Activated CD4-positive, CD25-positive, alpha-beta regulatory T cell treated with anti-CD3 and anti-CD28 coated beads, Interleukin-2, amount 50 U/mL, for 72 hours (primary cell): Measurements from ENCODE around the gene UNK.

Source experiments
- DNase-seq: peaks from one replicate; pipeline ENCODE4 v3.0.0; 2021

The UNK gene

DNA sequence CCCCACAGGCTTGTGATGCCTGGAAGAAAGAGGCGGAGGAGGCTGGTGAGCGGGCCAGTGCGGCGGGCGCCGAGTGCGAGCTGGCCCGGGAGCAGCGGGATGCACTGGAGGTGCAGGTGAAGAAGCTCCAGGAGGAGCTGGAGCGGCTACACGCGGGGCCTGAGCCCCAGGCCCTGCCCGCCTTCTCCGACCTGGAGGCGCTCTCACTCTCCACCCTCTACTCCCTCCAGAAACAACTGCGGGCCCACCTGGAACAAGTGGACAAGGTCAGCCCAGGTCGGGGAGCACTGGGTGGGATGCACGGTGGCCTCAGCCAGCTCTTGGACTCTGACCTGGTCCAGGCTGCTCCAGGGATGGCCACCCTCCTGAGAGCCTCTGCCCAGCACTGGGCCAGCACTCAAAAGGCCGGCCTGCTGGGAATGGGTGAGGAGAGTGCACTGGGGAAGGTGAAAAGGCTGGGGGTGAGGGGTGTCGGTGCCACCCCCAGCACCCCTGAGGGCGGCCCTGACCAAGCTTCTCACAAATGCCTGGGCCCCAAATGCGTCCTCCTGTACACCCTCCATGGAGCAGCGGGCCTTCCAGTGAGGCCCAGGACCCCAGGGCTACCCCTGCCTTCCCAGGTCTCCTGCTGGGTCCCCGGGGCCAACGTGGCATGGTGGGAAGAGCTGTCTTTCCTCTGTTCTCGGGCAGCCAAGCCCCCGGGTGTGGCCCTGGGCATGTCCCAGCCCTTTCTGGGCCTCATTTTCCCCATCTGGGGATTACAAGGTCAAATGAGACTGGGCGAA lies 38.8 kb downstream of the UNK start:
- peak; percentile 28 for DNase-seq

DNA sequence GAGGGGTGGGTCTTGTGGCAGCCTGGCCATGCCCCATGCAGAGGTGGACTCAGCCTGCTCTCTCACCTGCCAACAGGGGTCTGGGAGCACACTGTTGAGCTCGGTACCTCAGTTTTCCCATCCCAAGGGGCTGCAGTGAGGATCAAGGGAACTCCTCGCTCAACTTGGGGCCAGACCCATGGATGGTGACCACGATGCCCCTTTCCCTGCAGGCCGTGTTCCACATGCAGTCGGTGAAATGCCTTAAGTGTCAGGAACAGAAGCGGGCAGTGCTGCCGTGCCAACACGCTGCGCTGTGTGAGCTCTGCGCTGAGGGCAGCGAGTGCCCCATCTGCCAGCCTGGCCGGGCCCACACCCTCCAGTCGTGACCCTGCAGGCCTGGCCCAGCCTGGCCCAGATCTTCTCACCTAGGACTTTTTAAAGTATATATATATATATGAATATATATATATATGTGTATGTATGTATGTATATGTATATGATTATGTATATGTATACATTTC lies 39.5 kb downstream of the UNK start:
- DNase-seq: no peak

DNA sequence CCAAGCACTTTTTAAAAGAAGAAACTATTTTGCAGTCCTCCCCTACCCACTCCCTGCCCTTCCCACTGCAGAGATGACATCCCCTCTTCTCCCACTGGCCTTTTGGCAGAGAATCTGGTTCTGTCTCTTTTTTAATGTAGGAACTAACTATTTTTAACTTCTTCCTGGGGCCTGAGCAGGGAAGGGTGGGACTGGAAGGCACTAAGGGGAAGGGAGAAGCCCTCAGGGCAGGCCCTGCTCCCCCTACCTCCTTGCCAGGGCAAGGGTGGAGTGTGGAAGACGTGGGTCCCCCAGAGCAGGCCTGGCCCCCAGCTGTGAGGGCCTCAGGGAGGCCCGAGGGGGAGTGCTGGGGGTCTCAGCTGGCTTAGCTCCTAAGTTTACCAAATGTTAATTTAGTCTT lies 40.1 kb downstream of the UNK start:
- no peak for DNase-seq

DNA sequence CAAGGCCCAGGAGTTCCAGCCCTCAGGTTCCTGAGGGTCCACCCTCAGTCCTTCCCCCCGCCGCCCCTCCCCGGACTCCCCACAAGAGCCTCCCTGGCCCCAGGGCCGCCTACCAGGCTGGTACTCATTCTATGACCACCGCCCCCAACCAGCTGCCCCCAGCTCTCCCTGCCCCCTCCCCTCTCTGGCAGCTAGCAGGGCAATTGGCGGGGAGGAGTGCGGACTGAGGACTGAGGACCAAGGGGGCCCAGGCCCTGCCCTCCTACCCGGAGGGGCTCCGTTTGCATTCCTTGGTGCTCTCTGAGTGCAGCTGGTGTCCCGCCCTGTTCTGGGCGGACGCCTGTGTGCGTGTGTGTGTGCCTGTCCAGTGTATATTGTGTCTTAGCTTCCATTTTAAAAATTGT lies 40.5 kb downstream of the UNK start:
- no peak for DNase-seq

DNA sequence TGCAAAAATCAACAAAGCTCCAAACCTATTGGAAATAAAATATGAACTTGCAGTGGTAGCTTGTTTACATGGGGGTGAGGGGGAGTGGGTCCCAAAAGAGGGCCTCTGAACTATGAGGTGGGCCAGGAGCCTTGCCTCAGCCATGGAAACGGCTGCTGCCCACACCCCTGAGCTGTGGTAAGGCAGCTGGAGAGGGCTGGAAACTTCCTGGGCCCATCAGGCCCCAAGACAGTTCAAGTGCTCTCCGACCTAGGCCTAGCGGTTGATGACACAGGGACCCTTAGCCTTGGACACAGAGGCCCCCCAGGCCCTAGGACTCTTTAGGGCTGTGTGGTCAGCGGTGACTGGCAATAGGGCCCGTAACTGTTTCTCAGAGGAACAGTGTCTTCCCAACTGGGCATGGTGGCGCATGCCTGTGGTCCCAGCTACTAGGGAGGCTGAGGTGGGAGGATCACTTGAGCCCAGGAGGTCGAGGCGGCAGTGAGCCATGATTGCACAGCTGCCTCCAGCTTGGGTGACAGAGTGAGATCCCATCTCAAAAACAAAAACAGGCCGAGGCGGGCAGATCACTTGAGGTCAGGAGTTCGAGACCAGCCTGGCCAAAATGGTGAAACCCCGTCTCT lies 41.3 kb downstream of the UNK start:
- no peak for DNase-seq

DNA sequence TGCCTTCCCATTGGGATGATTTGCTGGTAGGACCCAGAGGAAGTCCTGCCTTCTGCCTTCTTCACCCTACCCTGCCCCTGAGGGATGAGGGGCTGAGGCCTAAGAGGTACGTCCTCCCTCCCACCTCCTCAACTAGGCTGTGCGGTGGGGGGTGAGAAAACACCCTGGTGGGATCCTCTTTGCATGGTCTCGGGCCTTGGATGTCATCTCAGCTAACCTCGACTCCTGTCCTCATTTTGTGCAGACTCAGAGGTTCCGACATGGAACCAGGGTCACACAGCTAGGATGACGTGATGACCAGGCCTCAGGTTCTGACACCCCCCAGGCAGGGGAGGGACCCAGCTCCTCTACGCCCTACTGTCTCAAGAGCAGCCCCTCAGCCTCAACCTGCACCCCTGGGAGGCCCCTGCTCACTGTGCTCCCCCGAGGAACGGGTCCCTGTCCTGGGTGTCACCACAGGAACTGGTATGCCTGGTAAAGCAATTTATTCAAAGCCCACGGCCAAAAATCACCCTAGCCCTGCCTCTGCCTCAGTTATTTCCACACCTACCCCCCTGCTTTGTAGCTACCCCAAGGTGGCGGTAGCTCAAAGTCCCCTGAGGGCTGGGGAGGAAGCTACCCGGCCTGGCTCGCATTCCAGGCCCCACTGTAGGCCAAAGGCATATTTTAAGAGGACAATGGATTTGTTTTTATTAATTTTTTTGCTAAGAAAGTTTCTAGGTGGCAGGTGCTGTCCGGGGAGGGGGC lies 42.1 kb downstream of the UNK start:
- no peak for DNase-seq

DNA sequence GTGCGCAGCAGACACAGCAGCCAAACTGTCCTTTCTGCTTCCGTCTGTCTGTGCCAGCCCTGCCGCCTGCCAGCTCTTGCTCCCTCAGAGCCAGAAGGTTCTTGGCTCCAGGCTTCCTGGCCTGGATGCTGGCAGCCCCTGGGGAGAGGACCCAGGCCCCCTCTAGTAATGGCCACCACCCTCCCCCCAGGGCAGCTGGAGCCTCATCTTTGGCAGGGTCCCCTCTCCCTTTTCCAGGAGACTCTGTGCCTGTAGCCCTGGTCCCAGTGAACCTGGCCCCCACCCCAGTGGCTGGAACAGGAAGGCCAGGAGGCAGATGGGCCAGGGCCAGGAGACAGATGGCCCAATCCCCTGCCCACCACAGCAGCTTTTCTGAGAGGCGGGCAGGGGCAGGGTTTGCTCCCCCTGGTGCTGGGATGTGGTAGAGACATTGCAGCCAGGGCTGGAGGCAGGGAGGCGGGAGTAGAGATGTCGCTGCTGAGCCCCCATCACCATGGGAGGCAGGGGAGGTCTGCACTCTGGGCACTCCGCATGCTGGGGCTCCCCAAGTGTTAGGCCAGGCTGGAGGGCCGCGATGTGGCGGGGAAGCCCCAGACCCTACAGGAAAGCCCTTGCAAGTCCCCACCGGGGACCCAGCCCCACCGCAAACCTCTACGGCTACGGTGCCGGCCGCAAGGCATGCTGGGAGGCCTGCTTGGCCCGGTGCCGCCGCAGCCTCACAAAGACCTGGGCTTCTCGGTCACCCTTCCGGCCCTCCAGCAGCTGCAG lies 42.9 kb downstream of the UNK start:
- peak; percentile 67 for DNase-seq

DNA sequence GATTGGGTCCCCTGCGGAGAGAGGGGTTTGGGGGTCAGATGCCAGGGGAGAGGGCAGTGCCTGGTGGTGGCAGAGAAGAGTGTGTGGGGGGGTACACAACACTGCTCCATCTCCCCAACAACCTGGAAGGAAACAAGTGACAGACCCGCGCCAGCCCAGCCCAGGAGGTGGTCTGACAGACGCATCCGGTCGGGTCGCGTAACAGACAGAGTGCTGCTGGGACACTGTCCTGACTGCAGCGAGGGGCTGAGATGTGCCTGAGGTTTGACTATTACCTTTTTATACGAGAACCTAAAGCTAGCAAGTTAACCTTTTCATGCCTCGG lies 43.4 kb downstream of the UNK start:
- no peak for DNase-seq

DNA sequence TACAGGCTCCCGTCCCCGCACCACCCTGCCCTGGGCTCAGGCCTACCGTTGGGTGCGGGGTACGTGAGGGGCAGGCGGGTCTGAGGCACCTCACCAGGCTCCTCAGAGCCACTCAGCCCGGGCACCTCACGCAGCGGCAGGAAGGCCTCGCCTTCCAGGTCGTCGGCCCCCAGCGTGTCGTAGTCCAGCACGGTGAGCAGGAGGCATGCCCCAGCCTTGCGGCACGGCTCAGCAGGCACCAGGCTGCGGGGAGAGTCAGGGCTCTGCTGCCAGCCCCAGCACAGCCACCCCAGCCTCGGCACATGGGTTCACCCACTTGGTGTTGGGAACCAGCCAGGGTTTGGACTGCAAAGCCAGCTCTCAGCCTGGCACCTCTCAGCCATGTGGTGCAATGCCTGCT lies 44.1 kb downstream of the UNK start:
- DNase-seq: no peak

DNA sequence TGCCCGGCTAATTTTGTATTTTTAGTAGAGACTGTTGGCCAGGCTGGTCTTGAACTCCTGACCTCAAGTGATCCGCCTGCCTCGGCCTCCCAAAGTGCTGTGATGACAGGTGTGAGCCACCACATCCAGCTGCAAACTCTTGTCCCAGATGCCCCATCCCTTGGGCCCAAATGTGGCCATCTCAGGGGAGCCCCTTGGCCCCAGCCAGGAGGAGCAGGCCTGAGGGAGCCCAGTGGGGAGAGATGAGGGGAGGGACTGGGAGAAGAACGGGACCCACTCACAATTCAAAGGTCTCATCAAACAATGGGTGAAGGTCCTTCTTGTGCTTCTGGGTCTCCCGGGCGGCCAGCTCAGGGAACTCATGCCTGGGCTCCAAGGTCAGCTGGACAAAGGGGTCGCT lies 45.1 kb downstream of the UNK start:
- DNase-seq: no peak

DNA sequence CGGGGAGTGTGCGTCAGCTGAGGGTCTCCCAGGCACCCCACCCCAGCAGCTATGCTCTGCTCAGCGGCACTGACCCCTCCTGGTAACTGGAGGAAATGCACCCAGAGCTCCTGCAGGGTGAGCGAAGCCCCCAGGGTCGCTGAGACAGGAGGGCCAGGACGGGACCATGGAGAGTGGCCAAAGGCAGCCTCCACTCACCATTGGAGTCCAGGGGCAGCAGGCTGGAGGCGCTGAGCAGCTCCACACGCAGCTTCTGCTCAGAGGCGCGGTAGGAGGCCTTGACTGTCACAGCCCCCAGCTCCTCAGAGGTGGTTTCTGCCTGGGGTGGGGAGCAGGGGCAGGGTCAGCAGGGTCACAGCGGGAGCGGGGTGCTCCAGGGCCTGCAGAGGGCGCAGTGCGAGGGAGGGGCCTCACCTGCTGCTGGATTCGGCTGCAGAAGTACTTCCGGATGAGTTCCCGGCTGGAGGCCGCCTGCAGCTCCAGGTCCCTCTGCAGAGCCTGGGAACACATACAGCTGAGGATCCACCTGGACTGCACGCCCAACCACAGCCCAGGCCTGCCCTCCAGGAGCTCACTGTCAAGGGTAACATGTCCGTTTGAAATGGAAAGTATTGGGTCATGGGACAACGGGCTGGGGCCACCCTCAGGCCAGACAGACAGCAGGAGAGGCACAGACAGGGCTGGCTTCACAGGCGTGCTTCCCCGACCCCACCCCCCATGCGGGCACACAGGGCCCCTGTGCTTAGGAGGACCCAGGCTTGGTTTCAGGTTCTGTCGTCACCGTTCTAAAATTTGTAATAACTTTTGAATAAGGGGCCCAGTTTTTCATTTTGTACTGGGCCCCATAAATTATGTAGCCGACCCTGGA lies 45.8 kb downstream of the UNK start:
- DNase-seq: no peak

DNA sequence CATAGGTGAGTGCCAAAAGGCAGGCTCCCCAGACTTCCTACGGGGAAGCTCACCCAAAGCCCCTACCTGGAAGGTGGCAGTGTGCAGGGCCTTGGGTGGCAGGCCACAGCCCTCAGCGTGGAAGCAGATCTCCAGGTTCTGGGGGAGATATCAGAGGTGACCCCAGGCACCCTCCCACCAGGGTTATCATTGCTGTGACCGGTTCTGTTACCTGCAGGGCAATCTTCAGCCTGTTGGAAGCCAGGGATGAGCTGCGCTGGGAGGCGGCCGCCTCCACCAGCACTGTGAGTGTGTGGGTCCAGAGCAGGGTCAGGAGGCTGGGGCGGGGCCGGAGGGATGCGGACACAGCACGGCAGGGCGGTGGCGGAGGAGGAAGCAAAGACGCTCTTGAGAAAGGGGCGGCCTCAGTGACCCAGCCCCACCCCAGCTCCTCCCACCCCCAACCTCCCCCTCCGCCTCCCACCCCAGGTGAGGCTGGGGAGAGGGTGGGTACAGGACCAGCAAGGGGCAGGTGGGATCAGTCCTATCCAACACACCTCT lies 46.5 kb downstream of the UNK start:
- DNase-seq: no peak

DNA sequence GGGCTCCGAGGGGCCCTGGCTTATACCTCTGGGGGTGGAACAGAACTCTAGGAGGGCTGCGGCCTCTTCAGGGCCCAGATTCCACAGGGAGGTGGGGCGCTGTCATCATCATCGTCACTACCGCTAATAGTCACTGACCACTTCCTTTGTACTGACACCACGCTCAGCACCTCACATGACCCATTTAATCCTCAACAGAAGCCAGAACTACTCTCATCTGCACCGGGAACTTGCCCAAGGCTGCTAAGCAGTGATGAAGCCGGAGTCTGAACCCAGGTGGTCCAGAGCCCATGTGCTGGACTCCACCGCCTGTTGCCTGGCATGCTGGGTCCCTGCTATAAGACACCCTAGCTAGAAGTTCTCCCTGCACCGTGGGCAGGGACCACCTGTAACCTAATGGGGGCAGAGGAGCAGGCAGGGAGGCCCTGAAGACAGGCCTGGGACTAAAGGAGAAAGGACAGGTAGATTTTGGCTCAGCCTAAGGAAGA lies 47.6 kb downstream of the UNK start:
- no peak for DNase-seq

DNA sequence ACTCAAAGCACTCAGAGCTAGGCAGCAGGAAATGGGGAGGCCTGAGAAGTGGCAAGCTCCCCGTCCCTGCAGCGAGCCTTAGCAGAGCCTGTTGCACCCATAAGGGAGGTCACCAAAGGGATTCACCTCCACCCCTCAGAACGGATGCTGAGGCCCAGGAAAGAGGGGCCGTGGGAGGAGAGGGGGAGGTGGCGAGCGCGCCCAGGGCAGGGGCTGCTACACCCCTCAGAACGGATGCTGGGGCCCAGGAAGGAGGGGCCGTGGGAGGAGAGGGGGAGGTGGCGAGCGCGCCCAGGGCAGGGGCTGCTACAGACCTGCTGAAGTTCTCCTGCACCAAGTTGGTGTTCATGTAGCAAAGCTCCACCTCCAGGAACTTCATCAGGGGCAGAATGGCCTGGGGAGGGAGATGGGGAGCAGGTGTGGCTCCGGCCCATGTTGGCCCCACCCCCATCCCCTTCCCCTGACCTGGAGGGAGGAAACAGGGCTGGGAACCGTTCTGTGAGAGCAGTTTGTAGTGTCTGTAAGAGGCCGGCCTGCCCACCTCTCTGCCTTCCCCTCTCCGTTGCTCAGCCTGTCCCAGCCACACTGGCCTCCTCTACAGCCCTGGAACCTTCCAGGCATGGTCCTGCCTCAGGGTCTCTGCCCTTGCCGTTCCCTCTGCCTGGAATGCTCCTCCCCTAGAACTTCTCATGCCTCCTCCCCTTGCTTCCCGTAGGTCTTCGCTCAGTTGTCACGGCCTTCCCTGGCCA lies 48.2 kb downstream of the UNK start:
- DNase-seq: no peak

DNA sequence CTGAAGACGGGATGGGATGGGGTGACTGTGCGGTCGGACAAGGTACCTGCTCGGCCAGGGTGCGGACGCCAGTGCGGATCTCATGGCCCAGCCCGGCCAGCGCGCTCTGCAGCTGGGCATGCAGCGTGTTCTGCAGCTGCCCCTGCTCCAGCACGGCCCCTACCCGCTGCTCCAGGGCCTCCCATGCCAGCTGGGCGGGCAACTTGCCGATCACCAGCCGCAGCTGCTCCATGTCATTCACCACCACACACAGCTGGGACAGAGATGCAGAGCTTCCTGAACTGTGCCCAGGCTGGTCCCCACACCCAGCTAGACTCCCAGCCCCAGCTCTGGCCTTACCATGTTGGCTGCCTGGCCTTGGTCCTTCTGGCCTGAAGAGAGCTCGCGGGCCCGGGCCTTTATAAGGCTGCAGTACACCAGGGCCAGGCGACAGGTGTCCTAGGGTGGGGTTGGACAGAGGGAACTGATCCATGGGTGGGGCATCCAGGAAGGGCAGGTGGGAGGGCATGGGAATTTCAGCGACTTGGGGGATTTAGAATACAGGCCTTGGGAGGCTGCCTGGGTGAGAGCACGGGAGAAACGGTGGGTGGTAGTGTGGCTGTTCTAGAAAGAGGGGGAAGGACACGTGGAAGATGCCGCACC lies 49.8 kb downstream of the UNK start:
- no peak for DNase-seq

DNA sequence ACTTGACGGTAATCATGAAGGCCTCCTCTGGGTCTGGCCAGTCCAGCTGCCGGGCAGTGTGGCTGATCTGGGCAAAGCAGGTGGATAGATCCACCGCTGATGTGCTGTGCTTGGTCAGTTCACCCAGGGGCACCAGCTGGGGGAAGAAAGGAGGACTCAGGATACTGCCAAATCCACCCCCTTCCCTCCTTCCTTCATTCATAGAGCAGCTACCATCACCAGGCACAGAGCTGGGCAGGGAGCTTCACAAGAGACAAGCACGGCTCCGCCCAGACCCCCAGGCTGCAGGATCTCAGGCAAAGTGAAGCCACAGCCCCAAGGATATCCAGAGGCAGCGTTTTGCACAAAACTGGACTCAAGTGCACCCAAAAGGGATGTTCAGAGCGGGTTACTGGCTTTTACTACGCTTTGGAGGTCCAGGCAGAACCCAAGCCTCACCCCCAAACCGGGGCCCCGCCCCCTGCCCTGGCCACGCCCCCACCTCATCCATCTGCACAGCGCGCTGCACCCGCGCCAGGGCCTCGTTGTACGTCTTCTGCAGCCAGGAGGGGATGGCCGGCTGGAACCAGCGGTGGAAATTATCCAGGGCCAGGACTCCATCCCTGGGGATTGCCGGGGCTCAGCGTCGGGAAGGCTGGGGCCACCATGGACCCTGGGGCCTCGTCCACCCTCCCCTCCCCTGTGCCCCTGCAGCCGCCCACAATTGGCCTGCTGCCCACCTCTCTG lies 50.5 kb downstream of the UNK start:
- no peak for DNase-seq

DNA sequence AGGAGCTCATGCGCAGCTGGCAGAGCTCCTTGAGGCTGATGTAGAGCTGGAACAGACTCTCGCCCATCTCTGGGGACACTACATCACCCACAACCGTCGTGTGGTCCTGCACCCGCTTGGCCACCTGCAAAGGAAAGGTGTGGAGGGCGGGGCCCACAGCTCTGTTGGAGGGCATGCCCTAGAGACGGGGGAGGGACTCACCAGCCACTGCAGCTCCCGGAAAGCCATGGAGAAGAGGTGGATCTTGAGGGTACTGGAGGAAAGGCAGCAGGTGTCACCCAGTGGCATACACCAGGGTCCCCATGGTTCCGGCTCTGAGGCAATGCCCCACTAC lies 51.0 kb downstream of the UNK start:
- DNase-seq: no peak

DNA sequence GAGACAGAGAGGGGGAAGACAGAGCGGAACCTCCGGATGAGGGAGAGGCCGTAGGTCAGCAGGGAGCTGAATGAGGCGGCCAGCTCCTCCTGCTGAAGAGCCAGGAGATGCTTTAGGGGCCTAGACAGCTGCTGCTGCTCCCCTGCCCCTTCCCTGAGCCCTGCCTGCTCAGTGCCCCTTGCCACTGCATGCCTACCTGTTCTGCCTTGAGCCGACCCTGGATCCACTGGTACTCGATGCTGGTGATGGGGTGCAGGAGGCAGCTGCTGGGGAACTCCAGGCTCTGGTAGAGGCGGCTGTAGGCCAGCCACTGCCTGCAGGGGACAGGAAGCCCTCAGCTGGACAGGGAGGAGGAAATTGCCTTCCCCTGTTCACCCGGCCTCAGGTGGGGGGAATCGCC lies 52.0 kb downstream of the UNK start:
- DNase-seq: no peak

DNA sequence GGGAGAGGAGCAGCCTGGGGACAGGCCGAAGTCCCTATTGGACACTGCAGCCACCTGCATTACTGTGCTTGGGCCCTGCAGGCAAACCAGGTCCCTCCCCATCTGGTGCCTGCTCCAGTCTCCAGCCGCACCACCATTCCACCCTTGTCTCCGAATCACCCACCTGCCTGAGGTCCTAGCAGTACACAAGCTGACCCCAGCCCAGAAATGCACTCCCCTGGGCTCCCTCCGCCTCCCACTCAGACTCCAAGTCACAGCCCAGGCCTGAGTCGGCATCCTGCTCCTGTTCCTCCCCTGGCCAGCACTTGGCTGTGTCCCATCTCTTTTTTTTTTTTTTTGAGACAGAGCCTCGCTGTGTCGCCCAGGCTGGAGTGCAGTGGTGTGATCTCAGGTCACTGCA lies 53.3 kb downstream of the UNK start:
- DNase-seq: no peak

DNA sequence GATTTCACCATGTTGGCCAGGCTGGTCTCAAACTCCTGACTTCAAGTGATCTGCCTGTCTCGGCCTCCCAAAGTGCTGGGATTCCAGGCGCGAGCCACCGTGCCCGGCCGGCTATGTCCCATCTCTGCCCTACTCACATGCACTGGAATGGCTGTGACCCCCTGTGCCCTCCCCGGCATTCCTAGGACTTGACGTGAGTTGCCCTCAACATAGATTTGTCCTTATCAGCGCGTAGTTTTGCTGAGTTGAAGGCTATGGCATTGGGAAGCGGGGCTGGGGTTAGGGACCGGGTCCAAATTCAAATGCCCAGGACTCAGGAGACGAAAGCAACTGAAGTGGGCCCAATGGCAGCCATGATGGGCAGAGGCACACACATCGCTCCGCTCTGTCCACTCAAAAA lies 53.8 kb downstream of the UNK start:
- DNase-seq: no peak
